ENCODE results near the gene GRK2. TPM values are rescaled to one million over a fixed set of nuclear protein-coding genes. Genes with fewer than 3 reads are reported as not detected.

GRK2 gene
- total and polyA plus RNA-seq, 2 of the 13 experiments (the other 11 are each of a cell fraction or from before 2014, with no cell fraction given): 31.3 to 42.4 TPM

DNA sequence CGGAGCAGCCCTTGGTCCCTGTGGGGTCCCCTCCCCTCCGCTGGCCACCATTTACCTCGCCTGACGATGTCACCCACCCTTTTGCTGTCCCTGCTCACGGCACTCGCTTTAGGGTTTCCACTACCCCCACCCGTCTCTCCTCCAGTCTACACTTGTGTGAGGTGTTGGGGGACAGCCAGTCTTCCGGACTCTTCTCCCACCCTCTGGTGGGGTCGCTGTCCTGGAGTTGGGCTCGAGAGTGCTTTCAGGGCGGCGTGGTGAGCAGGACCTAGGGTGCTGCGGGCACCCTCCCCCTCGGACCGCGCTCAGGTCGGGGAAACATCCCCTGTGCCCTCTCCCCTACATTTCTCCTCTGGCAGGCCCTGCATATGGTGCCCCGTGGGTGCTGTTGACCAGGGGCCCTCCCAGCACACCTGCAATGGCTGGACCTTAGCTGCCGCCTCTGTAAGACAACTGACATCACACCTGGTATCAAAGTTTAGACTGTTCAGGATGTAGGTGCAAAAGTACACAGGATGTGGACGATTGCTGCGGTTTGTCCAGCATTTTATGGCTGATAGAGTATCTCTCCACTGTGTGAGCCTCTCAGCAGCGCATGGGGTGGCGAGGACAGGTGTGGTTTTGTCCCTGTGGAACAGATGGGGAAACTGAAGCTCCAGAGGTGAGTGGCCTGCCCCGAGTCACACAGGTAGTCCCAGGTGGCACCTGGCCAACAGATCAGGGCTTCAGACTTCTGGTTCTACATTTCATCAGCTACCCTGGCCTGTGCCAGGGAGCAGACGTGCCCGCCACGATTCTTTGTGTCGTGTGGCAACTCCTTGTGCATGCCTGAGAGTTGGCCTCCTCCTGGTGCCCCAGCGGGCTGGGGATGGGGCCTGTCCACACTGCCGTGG lies 1.2 kb downstream of the GRK2 start (continued):
- TF ChIP-seq, protein P1, sequence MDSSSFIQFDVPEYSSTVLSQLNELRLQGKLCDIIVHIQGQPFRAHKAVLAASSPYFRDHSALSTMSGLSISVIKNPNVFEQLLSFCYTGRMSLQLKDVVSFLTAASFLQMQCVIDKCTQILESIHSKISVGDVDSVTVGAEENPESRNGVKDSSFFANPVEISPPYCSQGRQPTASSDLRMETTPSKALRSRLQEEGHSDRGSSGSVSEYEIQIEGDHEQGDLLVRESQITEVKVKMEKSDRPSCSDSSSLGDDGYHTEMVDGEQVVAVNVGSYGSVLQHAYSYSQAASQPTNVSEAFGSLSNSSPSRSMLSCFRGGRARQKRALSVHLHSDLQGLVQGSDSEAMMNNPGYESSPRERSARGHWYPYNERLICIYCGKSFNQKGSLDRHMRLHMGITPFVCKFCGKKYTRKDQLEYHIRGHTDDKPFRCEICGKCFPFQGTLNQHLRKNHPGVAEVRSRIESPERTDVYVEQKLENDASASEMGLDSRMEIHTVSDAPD (CRISPR knock-in tag; IDR thresholded peaks at IDR 0.05): 0 out of 2 replicates have a peak, but pooled peaks have one; percentile 18
- TF ChIP-seq MBD4 (IDR thresholded peaks at IDR 0.05; ENCODE audit: borderline replicate concordance, low read length) (no peak), ZNF672 (CRISPR knock-in tag; IDR thresholded peaks at IDR 0.05) (no peak), RFXANK (CRISPR knock-in tag; IDR thresholded peaks at IDR 0.05) (no peak), FOXC1 (CRISPR knock-in tag; IDR thresholded peaks at IDR 0.05; ENCODE audit: borderline replicate concordance) (no peak), BRCA1 (CRISPR knock-in tag; IDR thresholded peaks at IDR 0.05) (no peak), SOX13 (IDR thresholded peaks at IDR 0.05) (no peak), SOX13 (CRISPR knock-in tag; conservative IDR thresholded peaks at IDR 0.05 in 1 of 2, IDR thresholded peaks at IDR 0.05 in 1 of 2) (peak in 1 of 2 experiments; percentile 15; a peak in 1 of 4 replicates), ZNF616 (CRISPR knock-in tag; IDR thresholded peaks at IDR 0.05; ENCODE audit: low read depth) (no peak), ZFP62 (CRISPR knock-in tag; IDR thresholded peaks at IDR 0.05) (no peak), JDP2 (CRISPR knock-in tag; IDR thresholded peaks at IDR 0.05; ENCODE audit: borderline replicate concordance) (no peak), ATAD3A (CRISPR knock-in tag; IDR thresholded peaks at IDR 0.05) (no peak), ETV6 (CRISPR knock-in tag; conservative IDR thresholded peaks at IDR 0.05) (no peak), ZC3H13 (CRISPR knock-in tag; IDR thresholded peaks at IDR 0.05) (0 out of 2 replicates have a peak, but pooled peaks have one; percentile 33), ZNF33B (CRISPR knock-in tag; IDR thresholded peaks at IDR 0.05) (0 out of 2 replicates have a peak, but pooled peaks have one; percentile 24), ZFP82 (CRISPR knock-in tag; IDR thresholded peaks at IDR 0.05; ENCODE audit: borderline replicate concordance) (no peak; the same call in 1 of the 2 replicates)
- TF ChIP-seq, protein P2, sequence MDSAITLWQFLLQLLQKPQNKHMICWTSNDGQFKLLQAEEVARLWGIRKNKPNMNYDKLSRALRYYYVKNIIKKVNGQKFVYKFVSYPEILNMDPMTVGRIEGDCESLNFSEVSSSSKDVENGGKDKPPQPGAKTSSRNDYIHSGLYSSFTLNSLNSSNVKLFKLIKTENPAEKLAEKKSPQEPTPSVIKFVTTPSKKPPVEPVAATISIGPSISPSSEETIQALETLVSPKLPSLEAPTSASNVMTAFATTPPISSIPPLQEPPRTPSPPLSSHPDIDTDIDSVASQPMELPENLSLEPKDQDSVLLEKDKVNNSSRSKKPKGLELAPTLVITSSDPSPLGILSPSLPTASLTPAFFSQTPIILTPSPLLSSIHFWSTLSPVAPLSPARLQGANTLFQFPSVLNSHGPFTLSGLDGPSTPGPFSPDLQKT (CRISPR knock-in tag; IDR thresholded peaks at IDR 0.05; ENCODE audit: borderline replicate concordance): no peak
- TF ChIP-seq, protein P3, sequence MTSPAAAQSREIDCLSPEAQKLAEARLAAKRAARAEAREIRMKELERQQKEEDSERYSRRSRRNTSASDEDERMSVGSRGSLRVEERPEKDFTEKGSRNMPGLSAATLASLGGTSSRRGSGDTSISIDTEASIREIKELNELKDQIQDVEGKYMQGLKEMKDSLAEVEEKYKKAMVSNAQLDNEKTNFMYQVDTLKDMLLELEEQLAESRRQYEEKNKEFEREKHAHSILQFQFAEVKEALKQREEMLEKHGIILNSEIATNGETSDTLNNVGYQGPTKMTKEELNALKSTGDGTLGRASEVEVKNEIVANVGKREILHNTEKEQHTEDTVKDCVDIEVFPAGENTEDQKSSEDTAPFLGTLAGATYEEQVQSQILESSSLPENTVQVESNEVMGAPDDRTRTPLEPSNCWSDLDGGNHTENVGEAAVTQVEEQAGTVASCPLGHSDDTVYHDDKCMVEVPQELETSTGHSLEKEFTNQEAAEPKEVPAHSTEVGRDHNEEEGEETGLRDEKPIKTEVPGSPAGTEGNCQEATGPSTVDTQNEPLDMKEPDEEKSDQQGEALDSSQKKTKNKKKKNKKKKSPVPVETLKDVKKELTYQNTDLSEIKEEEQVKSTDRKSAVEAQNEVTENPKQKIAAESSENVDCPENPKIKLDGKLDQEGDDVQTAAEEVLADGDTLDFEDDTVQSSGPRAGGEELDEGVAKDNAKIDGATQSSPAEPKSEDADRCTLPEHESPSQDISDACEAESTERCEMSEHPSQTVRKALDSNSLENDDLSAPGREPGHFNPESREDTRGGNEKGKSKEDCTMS (CRISPR knock-in tag; conservative IDR thresholded peaks at IDR 0.05): no peak
- TF ChIP-seq, protein P4, sequence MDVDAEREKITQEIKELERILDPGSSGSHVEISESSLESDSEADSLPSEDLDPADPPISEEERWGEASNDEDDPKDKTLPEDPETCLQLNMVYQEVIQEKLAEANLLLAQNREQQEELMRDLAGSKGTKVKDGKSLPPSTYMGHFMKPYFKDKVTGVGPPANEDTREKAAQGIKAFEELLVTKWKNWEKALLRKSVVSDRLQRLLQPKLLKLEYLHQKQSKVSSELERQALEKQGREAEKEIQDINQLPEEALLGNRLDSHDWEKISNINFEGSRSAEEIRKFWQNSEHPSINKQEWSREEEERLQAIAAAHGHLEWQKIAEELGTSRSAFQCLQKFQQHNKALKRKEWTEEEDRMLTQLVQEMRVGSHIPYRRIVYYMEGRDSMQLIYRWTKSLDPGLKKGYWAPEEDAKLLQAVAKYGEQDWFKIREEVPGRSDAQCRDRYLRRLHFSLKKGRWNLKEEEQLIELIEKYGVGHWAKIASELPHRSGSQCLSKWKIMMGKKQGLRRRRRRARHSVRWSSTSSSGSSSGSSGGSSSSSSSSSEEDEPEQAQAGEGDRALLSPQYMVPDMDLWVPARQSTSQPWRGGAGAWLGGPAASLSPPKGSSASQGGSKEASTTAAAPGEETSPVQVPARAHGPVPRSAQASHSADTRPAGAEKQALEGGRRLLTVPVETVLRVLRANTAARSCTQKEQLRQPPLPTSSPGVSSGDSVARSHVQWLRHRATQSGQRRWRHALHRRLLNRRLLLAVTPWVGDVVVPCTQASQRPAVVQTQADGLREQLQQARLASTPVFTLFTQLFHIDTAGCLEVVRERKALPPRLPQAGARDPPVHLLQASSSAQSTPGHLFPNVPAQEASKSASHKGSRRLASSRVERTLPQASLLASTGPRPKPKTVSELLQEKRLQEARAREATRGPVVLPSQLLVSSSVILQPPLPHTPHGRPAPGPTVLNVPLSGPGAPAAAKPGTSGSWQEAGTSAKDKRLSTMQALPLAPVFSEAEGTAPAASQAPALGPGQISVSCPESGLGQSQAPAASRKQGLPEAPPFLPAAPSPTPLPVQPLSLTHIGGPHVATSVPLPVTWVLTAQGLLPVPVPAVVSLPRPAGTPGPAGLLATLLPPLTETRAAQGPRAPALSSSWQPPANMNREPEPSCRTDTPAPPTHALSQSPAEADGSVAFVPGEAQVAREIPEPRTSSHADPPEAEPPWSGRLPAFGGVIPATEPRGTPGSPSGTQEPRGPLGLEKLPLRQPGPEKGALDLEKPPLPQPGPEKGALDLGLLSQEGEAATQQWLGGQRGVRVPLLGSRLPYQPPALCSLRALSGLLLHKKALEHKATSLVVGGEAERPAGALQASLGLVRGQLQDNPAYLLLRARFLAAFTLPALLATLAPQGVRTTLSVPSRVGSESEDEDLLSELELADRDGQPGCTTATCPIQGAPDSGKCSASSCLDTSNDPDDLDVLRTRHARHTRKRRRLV (CRISPR knock-in tag; IDR thresholded peaks at IDR 0.05): peak; percentile 54; the same call in 1 of the 2 replicates

Data from HepG2 (cell line).